Bronchial epithelial cell (primary cell): ENCODE measurements around the gene SPTBN4. TPM values are rescaled to one million over a fixed set of nuclear protein-coding genes. Genes with fewer than 3 reads are reported as not detected.

Source experiments
- DNase-seq: peaks from one replicate; pipeline ENCODE4 v3.0.0-alpha.2; 2010; ENCODE audit warnings: low read depth
- FAIRE-seq: peaks from 2 replicates; lab custom pipeline; 2011; peaks lifted over from hg19 to GRCh38; lab: Jason Lieb, UNC
- H3K27me3 ChIP-seq: 2 replicates; pipeline ENCODE4 v1.5.1; 2011; ENCODE audit warnings: low read length; ENCODE audit not compliant: control insufficient read depth, insufficient read depth
- H3K36me3 ChIP-seq: 2 replicates; pipeline ENCODE4 v1.5.1; 2011; ENCODE audit warnings: low read length; ENCODE audit not compliant: control insufficient read depth, insufficient read depth
- H3K4me3 ChIP-seq: 2 replicates; pipeline ENCODE4 v1.5.1; 2011; ENCODE audit warnings: mild to moderate bottlenecking, low read depth, low read length, control low read depth
- total RNA-seq: library from RNA; depleted of rRNA; stranded (reverse); fragments of >200 nt; gene quantifications from 2 replicates; pipeline ENCODE4 v1.2.1, GENCODE V29; 2014
- TF ChIP-seq, protein P1 (sequence below): IDR thresholded peaks from 2 replicates; pipeline ENCODE4 v1.5.1; 2011; ENCODE audit warnings: mild to moderate bottlenecking, moderate library complexity, low read length, control low read depth, inconsistent platforms; ENCODE audit not compliant: insufficient read depth, severe bottlenecking

Gene SPTBN4
- total RNA-seq, 1 donor from 2014 or later, result 0.53 TPM

DNA sequence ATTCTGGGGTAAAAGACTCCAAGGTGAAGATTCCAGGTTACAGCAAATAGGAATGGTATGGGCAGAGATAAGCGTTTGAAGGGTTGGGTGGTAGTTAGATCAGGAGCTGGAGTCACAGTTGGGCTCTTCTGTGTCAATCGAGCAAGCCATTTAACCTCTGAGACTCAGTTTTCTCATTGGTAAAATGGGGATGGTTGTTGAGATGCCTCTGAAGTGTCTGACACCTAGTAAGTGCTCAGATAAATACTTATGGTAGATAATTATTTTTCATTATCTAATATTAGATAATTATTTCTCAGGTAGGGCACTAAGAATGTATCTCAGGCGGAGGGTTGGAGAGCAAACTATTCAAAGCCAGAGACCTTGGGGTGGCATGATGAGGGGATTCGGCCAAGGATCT is 142.2 kb downstream of the SPTBN4 start:
- no peaks in the 10 kb centered on the region for H3K27me3 ChIP-seq
- no peak for FAIRE-seq
- H3K36me3 ChIP-seq, result peaks cover 3% of the 10 kb centered on the region
- DNase-seq, result no peak
- TF ChIP-seq, protein P1, sequence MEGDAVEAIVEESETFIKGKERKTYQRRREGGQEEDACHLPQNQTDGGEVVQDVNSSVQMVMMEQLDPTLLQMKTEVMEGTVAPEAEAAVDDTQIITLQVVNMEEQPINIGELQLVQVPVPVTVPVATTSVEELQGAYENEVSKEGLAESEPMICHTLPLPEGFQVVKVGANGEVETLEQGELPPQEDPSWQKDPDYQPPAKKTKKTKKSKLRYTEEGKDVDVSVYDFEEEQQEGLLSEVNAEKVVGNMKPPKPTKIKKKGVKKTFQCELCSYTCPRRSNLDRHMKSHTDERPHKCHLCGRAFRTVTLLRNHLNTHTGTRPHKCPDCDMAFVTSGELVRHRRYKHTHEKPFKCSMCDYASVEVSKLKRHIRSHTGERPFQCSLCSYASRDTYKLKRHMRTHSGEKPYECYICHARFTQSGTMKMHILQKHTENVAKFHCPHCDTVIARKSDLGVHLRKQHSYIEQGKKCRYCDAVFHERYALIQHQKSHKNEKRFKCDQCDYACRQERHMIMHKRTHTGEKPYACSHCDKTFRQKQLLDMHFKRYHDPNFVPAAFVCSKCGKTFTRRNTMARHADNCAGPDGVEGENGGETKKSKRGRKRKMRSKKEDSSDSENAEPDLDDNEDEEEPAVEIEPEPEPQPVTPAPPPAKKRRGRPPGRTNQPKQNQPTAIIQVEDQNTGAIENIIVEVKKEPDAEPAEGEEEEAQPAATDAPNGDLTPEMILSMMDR, result no peak
- peak overlapping the region; percentile 51 for H3K4me3 ChIP-seq

DNA sequence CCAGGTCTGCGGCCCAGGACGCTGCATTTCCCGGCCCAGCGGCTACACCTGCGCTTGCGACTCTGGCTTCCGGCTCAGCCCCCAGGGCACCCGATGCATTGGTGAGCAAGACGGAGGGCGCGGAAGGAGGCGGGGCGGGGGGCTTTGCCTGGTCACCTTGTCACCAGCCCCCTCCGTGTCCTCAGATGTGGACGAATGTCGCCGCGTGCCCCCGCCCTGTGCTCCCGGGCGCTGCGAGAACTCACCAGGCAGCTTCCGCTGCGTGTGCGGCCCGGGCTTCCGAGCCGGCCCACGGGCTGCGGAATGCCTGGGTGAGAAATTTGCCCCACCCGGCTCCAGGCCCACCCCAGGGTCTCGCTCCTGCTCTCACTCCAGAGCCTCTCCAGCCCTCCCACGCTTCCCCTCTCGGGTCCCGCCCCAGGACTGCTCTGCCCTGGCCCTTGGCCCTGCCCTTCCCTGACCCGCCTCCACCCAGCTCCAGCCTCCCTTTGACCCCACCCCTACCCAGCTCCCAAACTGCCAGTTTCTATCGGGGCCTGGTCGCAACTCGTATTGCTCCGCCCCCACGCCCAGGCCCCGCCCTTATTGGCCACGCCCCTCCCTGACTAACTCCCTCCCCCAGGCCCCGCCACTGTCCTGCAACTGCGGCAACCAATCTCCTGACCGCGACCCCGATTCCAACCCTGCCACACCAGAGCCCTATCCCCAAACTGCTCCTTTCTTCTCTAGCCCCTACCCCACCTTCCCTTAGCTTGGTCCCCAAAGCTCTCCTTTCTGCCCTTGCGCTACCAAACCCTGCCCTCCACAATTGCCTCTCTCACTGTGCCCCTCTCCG is 143.0 kb downstream of the SPTBN4 start:
- DNase-seq (peak; percentile 79), FAIRE-seq (no peak)
- TF ChIP-seq, protein P1, result no peak

DNA sequence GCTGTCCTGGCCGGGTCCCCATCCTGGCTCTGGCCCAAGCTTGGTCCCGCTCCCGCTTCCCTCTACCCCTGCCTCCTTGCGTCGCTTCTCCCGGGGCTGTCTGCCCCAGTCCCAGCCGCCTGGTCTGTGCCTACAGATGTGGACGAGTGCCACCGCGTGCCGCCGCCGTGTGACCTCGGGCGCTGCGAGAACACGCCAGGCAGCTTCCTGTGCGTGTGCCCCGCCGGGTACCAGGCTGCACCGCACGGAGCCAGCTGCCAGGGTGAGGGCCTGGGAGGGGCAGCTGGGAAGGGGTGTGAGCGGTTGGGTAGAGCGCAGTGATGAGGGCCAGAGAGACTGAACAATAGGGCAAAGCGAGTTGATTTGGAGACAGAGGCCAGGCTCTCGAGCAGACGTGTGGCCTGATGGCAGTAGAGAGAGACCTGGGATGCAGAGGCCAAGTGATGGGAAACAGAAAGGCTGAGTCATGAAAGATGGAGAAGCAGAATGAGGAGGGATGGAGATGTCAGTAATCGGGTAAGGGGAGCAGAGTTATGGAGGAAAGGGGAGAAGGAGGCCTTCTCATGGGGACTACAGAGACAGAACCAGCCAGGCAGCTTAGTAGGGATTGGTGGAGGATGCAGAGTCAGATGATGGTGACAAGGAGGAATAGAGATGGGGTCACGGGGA is 143.7 kb downstream of the SPTBN4 start:
- Histone ChIP-seq H3K36me3 (peaks cover 3% of the 10 kb centered on the region), H3K27me3 (no peaks in the 10 kb centered on the region), H3K4me3 (peak overlapping the region; percentile 51)
- TF ChIP-seq, protein P1, result no peak
- peak; percentile 24 for DNase-seq
- no peak for FAIRE-seq

More for the DNA sequence above, 143.0 kb downstream of the SPTBN4 start:
- Histone ChIP-seq H3K4me3 (peak overlapping the region; percentile 51), H3K27me3 (no peaks in the 10 kb centered on the region), H3K36me3 (peaks cover 3% of the 10 kb centered on the region)

DNA sequence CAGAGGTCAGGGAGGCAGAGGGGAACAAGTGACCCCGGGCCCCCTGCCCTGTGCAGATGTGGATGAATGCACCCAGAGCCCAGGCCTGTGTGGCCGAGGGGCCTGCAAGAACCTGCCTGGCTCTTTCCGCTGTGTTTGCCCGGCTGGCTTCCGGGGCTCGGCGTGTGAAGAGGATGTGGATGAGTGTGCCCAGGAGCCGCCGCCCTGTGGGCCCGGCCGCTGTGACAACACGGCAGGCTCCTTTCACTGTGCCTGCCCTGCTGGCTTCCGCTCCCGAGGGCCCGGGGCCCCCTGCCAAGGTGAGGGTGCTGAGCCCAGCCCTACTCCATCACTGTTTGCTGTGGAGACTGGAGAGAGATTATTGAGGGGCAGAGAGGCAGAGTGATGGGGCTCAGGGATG is 144.3 kb downstream of the SPTBN4 start:
- TF ChIP-seq, protein P1, result no peak
- Histone ChIP-seq H3K36me3 (peaks cover 3% of the 10 kb centered on the region), H3K4me3 (no peak overlapping the region), H3K27me3 (no peaks in the 10 kb centered on the region)
- DNase-seq (peak; percentile 68), FAIRE-seq (no peak)

DNA sequence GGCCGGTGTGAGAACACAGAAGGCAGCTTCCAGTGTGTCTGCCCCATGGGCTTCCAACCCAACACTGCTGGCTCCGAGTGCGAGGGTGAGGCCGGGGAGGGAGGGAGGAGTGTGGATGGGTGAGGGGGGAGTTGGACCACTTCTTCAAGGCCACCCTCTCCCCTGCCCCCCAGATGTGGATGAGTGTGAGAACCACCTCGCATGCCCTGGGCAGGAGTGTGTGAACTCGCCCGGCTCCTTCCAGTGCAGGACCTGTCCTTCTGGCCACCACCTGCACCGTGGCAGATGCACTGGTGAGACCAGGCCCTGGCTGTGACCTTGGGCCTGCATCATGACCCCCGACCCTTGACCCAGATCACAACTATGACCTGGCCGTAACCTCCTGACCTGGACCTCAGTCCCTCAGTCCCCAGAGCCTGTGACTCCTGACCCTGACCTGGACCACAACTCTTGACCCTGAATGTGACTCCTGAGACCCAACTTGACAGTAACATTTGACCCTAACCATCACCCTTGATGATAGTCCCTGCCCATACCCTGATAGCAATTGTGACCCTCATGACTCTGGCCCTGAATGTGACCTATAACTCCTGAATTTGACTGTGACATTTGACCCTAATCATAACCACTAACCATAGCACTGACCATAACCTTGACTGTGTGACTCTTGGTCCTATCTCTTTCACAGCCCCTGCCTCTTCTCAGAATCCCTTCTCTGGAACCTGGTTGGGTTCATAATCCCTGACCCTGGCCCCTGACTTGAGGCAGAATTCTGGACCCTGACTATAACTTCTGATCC is 145.3 kb downstream of the SPTBN4 start:
- Histone ChIP-seq H3K36me3 (peaks cover 5% of the 10 kb centered on the region), H3K4me3 (no peak overlapping the region), H3K27me3 (no peaks in the 10 kb centered on the region)
- FAIRE-seq, result peak; percentile 68
- TF ChIP-seq, protein P1, result no peak
- DNase-seq, result no peak
